Measurements from ENCODE around the gene PLEKHM3.

- no peak for TF ChIP-seq CTCF (IDR thresholded peaks at IDR 0.05)
- no peak for TF ChIP-seq POLR2A (IDR thresholded peaks at IDR 0.05)
Measured at GRCh38 chr2:207925601-207926000, 99.7 kb downstream of the PLEKHM3 start.
